Gastrocnemius medialis (tissue), 4 donors: ENCODE measurements around the gene ZNF423. TPM values are rescaled to one million over a fixed set of nuclear protein-coding genes. Genes with fewer than 3 reads are reported as not detected.

Experiments used
- ATAC-seq, 2 donors: fragments of 150-250 bp; one replicate each; pipeline ENCODE4 v1.9.1; 2016
- DNase-seq, 2 donors: peaks; one replicate each; pipeline ENCODE4 v3.0.0-alpha.2; 2019
- H3K27ac ChIP-seq, 4 donors: fragments of 200-600 bp; sonication (generic); 1 replicate in 1 of 4; 2 replicates in 3 of 4; pipeline ENCODE4 v1.5.1; 2016 to 2018; ENCODE audit warnings: mild to moderate bottlenecking in 2 of 4, moderate library complexity in 1 of 4
- H3K27me3 ChIP-seq, 3 donors: fragments of 200-600 bp; sonication (generic) in 2 of 3; 1 replicate in 1 of 3; 2 replicates in 2 of 3; pipeline versions ENCODE4 v1.5.1 to v1.6.0; 2016 to 2019; ENCODE audit warnings: mild to moderate bottlenecking in 1 of 3, moderate library complexity in 1 of 3
- H3K36me3 ChIP-seq, 2 donors: fragments of 200-600 bp; sonication (generic) in 1 of 2; one replicate each; pipeline ENCODE4 v1.5.1; 2017 to 2018
- H3K4me1 ChIP-seq, 2 donors: fragments of 200-600 bp; sonication (generic) in 1 of 2; one replicate each; pipeline ENCODE4 v1.5.1; 2016 to 2017; ENCODE audit warnings: mild to moderate bottlenecking in 2 of 2
- H3K4me3 ChIP-seq, 4 donors: fragments of 200-600 bp; sonication (generic) in 3 of 4; 1 replicate in 1 of 4; 2 replicates in 3 of 4; pipeline ENCODE4 v1.5.1; 2016 to 2019; ENCODE audit warnings: mild to moderate bottlenecking in 2 of 4
- H3K9me3 ChIP-seq, 3 donors: fragments of 200-600 bp; sonication (generic) in 2 of 3; 1 replicate in 1 of 3; 2 replicates in 2 of 3; pipeline ENCODE4 v1.5.1; 2016 to 2019
- POLR2A ChIP-seq, 2 donors: fragments of 450-650 bp; IDR thresholded peaks; one replicate each; pipeline ENCODE4 v1.6.1; 2017; ENCODE audit warnings: antibody characterized with exemption in 2 of 2, mild to moderate bottlenecking in 2 of 2, moderate library complexity in 2 of 2
- in situ Hi-C, 4 donors: fragments of 200-750 bp; cut with MboI; loops; one replicate each; pipeline versions ENCODE4 v1.15.0 to v1.8.0; 2017; ENCODE audit warnings: low sequenced_read_pairs in 4 of 4
- intact Hi-C: fragments of 100-400 bp; cut with DNase I; formaldehyde crosslinking; loops from one replicate; pipeline ENCODE4 v1.15.1; 2023; ENCODE audit warnings: low total_unique reads
- total RNA-seq, 4 donors: library from RNA; depleted of rRNA; stranded (reverse); fragments of >200 nt; gene quantifications; one replicate each; pipeline versions ENCODE4 v1.1.0 to v1.2.3, GENCODE V29; 2016
- TF ChIP-seq, protein P1 (sequence below), 5 experiments: fragments of 450-650 bp in 3 of 5; fragments of 200-600 bp in 2 of 5; sonication (generic) in 2 of 5; IDR thresholded peaks in 4 of 5; conservative IDR thresholded peaks in 1 of 5; 1 replicate in 4 of 5; 2 replicates in 1 of 5; pipeline ENCODE4 v1.5.1; 2016 to 2019; ENCODE audit warnings: antibody characterized with exemption in 5 of 5, mild to moderate bottlenecking in 3 of 5, moderate library complexity in 3 of 5

The ZNF423 gene
- total RNA-seq, 4 donors from 2014 or later: 8.4 to 15.8 (median 12.5) TPM

DNA sequence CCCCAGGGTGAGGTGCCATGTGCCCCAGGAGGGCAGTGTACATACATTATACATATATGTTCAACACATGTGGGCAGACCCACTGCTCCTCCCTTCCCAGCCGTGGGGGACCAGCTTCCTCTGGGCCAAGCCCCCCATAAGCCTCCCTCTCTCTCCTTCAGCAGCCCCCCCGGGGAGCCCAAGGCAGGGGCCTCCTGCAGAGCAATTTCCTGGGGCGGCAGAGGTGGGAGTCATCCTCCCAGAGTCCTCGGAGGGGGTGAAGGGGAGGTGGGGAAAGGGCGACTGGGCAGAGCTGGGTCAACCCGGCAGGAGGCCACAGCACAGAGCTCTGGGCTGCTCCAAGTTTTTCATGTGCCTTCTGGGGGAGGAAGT is 235.1 kb downstream of the ZNF423 start:
- DNase-seq (no peak), ATAC-seq (no peak)
- peak overlapping the region; percentile 58 to 83 (median 71) for H3K27ac ChIP-seq
- no peaks in the 10 kb centered on the region for H3K36me3 ChIP-seq
- H3K27me3 ChIP-seq: no peaks in the 10 kb centered on the region
- peaks cover 22% of the 10 kb centered on the region in 2 donors for H3K4me1 ChIP-seq
- H3K9me3 ChIP-seq: no peaks in the 10 kb centered on the region
- intact Hi-C loops: no loop called here
- in situ Hi-C loops: loop anchor here (25.0 kb wide), 1 partner anchor 241 kb away; the partner anchor contains the start of gene ZNF423 (in 4 of the 4)
- TF ChIP-seq, protein P1, sequence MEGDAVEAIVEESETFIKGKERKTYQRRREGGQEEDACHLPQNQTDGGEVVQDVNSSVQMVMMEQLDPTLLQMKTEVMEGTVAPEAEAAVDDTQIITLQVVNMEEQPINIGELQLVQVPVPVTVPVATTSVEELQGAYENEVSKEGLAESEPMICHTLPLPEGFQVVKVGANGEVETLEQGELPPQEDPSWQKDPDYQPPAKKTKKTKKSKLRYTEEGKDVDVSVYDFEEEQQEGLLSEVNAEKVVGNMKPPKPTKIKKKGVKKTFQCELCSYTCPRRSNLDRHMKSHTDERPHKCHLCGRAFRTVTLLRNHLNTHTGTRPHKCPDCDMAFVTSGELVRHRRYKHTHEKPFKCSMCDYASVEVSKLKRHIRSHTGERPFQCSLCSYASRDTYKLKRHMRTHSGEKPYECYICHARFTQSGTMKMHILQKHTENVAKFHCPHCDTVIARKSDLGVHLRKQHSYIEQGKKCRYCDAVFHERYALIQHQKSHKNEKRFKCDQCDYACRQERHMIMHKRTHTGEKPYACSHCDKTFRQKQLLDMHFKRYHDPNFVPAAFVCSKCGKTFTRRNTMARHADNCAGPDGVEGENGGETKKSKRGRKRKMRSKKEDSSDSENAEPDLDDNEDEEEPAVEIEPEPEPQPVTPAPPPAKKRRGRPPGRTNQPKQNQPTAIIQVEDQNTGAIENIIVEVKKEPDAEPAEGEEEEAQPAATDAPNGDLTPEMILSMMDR (IDR thresholded peaks at IDR 0.05 in 4 of 5, conservative IDR thresholded peaks at IDR 0.05 in 1 of 5): no peak
- TF ChIP-seq POLR2A (IDR thresholded peaks at IDR 0.05): no peak
- no peak overlapping the region for H3K4me3 ChIP-seq

DNA sequence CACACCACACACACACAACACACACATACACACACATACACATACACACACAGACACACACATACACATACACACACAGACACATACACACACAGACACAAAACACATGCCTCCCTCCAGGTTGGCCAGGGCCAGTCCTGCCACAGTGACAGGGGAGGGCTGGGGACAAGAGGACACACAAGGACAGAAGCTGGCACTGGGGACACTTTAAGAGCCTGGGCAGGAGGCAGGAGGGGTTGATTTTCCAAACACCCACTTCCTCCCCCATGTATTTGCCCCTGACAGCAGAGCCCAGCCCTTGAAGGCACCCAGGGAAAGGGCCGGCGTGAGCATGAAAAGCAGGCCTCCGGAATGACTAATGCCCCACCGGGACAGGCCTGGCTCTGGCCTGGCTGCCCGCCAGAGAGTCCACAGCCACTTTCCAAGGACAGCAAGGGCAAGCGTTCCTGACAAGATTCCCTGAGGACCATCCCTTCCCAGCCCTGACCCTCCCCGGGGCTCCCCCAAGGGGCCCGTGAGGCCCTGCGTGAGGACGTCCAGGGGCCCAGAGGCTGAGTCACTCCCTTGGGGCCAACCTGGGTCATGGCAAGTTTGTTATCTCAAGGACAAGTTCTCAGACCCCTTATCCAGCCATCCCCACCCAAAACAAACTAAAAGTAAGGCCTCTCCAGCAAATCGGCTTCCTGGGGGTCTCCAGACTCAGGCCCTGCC is 235.6 kb downstream of the ZNF423 start:
- no peak overlapping the region for H3K4me3 ChIP-seq
- no peaks in the 10 kb centered on the region for H3K9me3 ChIP-seq
- TF ChIP-seq POLR2A (IDR thresholded peaks at IDR 0.05): no peak
- TF ChIP-seq, protein P1 (IDR thresholded peaks at IDR 0.05 in 4 of 5, conservative IDR thresholded peaks at IDR 0.05 in 1 of 5): no peak
- intact Hi-C loops: no loop called here
- peak overlapping the region; percentile 58 to 83 (median 71) for H3K27ac ChIP-seq
- no peaks in the 10 kb centered on the region for H3K27me3 ChIP-seq
- peak; percentile 84 to 86 for ATAC-seq
- H3K4me1 ChIP-seq: peaks cover 22% of the 10 kb centered on the region in 2 donors
- in situ Hi-C loops: loop anchor here (25.0 kb wide), 1 partner anchor 242 kb away; the partner anchor contains the start of gene ZNF423 (in 4 of the 4)
- DNase-seq: peak; percentile 50 to 82
- no peaks in the 10 kb centered on the region for H3K36me3 ChIP-seq

DNA sequence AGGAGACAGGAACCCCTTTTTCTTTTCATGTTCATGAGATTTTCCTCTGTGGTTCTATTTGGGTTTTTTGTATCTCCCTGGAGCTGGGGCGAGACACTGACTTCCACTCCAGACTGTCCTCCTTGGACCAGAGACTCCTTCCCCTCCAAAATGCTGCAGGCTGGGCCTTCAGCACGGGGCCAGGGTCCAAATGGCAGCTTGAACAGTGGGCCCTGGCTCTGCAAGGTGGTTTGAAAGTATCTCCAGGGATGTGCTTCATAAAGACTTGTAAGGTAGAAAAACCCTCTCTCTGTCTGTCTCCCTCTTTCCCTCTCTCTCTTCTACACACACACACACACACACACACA is 236.1 kb downstream of the ZNF423 start:
- ATAC-seq (no peak), DNase-seq (no peak)
- TF ChIP-seq, protein P1 (IDR thresholded peaks at IDR 0.05 in 4 of 5, conservative IDR thresholded peaks at IDR 0.05 in 1 of 5): no peak
- no peak for TF ChIP-seq POLR2A (IDR thresholded peaks at IDR 0.05)
- in situ Hi-C loops (loop anchor here (25.0 kb wide), 1 partner anchor 243 kb away; the partner anchor contains the start of gene ZNF423 (in 4 of the 4)), intact Hi-C loops (no loop called here)
- no peaks in the 10 kb centered on the region for H3K36me3 ChIP-seq
- H3K27me3 ChIP-seq: no peaks in the 10 kb centered on the region
- H3K4me1 ChIP-seq: peaks cover 22% of the 10 kb centered on the region in 2 donors
- H3K27ac ChIP-seq: peak overlapping the region in 3 of 4 donors; percentile 58 to 83 (median 71)
- no peak overlapping the region for H3K4me3 ChIP-seq
- no peaks in the 10 kb centered on the region for H3K9me3 ChIP-seq

DNA sequence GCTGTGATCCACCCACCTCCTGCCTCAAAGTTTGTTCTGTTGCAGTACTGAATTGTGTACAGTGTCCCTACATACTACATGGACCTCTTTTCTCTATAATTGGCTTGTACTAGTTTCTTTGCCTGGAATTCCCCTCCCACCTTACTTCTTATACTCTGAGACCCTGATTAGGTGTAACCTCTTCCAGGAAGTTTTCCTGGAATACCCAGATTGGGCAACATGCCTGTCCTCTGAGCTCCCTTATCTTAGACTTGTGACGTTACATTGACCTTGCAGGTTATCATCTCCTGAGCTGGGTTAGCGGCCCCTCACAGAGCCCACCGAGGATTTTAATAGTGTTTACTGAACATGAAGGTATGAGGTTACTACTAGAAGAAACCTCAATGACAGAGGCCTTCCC is 237.0 kb downstream of the ZNF423 start:
- no peaks in the 10 kb centered on the region for H3K36me3 ChIP-seq
- intact Hi-C loops: no loop called here
- no peaks in the 10 kb centered on the region for H3K9me3 ChIP-seq
- no peaks in the 10 kb centered on the region for H3K27me3 ChIP-seq
- H3K4me1 ChIP-seq: peaks cover 22% of the 10 kb centered on the region in 2 donors
- TF ChIP-seq POLR2A (IDR thresholded peaks at IDR 0.05): no peak
- TF ChIP-seq, protein P1 (IDR thresholded peaks at IDR 0.05 in 4 of 5, conservative IDR thresholded peaks at IDR 0.05 in 1 of 5): no peak
- ATAC-seq (no peak), DNase-seq (no peak)
- H3K27ac ChIP-seq: no peak overlapping the region
- in situ Hi-C loops: loop anchor here (25.0 kb wide), 1 partner anchor 243 kb away; the partner anchor contains the start of gene ZNF423 (in 4 of the 4)
- H3K4me3 ChIP-seq: no peak overlapping the region
